ENCODE measurements around the gene MORC3. TPM values are rescaled to one million over a fixed set of nuclear protein-coding genes. Genes with fewer than 3 reads are reported as not detected.
A peak's percentile ranks its signal among the peaks of the same experiment; 100 is the strongest.

The MORC3 gene
- total and polyA plus RNA-seq, 9 of the 15 experiments (the other 6 are each of a cell fraction or from before 2014, with no cell fraction given): 12.7 to 53.7 (median 36.0) TPM

GRCh38 chr21:36320421-36321324, 676 bp downstream of the MORC3 start (continued):
- TF ChIP-seq RERE (CRISPR knock-in tag; IDR thresholded peaks at IDR 0.05; ENCODE audit: borderline replicate concordance) (0 out of 2 replicates have a peak, but pooled peaks have one; percentile 82), ZKSCAN8 (CRISPR knock-in tag; IDR thresholded peaks at IDR 0.05) (peak; percentile 74; the same call in 1 of the 2 replicates), FOXK1 (CRISPR knock-in tag; IDR thresholded peaks at IDR 0.05; ENCODE audit: borderline replicate concordance) (0 out of 2 replicates have a peak, but pooled peaks have one; percentile 19), ZFP91 (CRISPR knock-in tag; IDR thresholded peaks at IDR 0.05) (no peak), TCF3 (CRISPR knock-in tag; IDR thresholded peaks at IDR 0.05) (peak; percentile 93), UBTF (IDR thresholded peaks at IDR 0.05; ENCODE audit: borderline replicate concordance in 1 of 2, low read depth in 2 of 2, low read length in 2 of 2) (peak; percentile 42 to 77), NR1H2 (CRISPR knock-in tag; IDR thresholded peaks at IDR 0.05) (0 out of 2 replicates have a peak, but pooled peaks have one; percentile 57), MXD1 (CRISPR knock-in tag; IDR thresholded peaks at IDR 0.05; ENCODE audit: borderline replicate concordance, poor library complexity, severe bottlenecking) (no peak), ZNF395 (CRISPR knock-in tag; IDR thresholded peaks at IDR 0.05) (peak; percentile 26; the same call in 1 of the 2 replicates), SMAD3 (CRISPR knock-in tag; conservative IDR thresholded peaks at IDR 0.05) (no peak), POLR2AphosphoS2 (IDR thresholded peaks at IDR 0.05; ENCODE audit: low read length) (no peak; the same call in 1 of the 2 replicates)
